NCI-H526 treated with DMSO at 0.1 percent for 48 hours (cell line): ENCODE measurements around the gene CCDC92.
"Not testable (repeated sequence)": the region's sequence is repeated elsewhere in the genome, so short reads cannot be mapped to it uniquely, and the experiment has no call there.

Experiments
- DNase-seq: peaks from one replicate; lab custom pipeline; 2025; lab: John Stamatoyannopoulos, UW

Gene CCDC92

GRCh38 chr12:123936471-123936870, 36.2 kb downstream of the CCDC92 start:
- no peak for DNase-seq

DNA sequence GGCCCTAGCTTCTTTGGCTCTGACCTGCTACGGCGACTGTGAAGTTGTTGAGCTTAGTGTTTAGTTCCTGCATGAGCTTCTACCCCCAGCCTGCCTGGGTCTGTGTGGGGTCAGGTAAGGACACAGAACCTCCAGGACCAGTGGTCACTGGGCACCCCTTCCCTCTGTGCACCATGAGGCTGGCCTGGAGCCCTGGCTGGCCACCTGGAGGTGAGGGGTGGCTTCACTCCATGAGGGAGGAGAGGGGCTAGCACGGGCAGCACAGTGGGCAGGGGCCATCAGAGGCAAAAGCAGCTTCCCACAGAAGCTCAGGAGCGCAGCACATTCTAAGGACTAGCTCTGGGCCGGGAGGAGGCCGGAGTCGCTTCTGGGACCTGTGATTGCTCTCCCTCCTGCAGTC, 36.7 kb downstream of the CCDC92 start:
- DNase-seq = no peak

- DNase-seq = no peak
These were observed 37.8 kb downstream of the CCDC92 start for GRCh38 chr12:123934829-123935228.

- DNase-seq = no peak
These were observed 38.5 kb downstream of the CCDC92 start for GRCh38 chr12:123934016-123934620.

GRCh38 chr12:123933214-123933613, 39.4 kb downstream of the CCDC92 start:
- no peak for DNase-seq

DNA sequence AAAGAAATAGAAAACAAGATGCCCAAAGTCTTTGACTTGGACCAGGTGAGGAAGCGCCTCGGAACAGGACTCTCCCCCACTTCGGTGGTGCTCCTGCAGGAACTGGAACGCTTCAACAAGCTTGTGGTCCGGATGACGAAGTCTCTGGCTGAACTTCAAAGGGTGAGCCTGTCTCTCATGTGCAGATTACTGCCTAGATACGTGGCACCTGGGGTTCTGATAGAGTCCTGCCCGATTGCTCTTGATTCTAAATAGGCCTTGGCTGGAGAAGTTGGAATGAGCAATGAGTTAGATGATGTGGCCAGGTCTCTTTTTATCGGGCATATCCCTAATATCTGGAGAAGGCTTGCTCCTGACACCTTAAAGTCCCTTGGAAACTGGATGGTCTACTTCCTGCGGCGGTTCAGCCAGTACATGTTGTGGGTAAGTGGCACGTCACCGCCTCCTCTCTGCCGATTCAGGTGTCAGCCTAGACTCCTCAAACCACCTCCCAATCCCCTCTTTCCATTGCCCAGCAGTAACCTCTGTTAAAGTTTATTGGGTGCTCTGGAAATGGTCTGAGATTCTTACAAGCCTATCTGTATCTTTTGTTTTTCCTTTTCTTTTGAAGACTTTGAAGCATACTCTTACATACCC, 40.8 kb downstream of the CCDC92 start:
- no peak for DNase-seq

- no peak for DNase-seq
These were observed 42.6 kb downstream of the CCDC92 start for GRCh38 chr12:123929946-123930583.

- no peak for DNase-seq
These were observed 43.7 kb downstream of the CCDC92 start for GRCh38 chr12:123928897-123929296.

- no peak for DNase-seq
These were observed 44.3 kb downstream of the CCDC92 start for GRCh38 chr12:123928274-123928865.

- DNase-seq = no peak
These were observed 48.1 kb downstream of the CCDC92 start for GRCh38 chr12:123924539-123924938.

- DNase-seq = no peak
These were observed 48.7 kb downstream of the CCDC92 start for GRCh38 chr12:123923927-123924326.

DNA sequence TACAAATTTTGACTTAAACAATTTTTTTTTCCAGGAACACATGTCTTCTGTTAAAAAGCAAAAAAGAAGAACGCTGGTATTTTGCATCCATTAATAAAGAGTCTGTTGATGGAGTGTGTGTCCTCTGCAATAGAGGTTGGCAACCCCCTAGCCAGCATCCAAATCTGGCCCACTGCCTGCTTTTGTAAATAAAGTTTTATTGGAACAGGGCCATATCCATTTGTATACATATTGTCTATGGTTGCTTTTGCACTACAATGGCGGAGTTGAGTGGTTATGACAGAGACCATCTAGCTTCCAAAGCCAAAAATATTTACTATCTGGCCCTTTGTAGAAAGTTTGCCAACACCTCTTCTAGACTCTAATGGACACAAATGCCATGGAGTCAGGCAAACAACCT, 49.6 kb downstream of the CCDC92 start:
- DNase-seq = no peak

DNA sequence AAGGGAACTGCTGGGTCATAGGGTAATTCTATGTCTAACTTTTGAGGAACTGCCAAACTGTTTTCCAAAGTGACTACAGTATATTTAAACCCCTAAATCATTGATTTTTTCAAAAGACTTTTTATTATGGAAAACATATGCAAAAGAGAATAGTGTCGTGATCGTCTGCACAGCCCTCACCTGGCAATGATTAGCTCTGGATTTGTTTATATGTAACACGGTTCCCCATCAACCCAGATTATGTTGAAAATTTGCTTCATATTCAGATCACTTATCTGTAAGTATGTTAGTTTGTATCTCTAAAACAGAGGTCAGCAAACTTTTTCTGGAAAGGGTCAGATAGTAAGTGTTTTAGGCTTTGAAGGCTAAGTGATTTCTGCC, 52.7 kb downstream of the CCDC92 start:
- DNase-seq = peak; percentile 51

GRCh38 chr12:123917337-123917850, 55.2 kb downstream of the CCDC92 start:
- no peak for DNase-seq

DNA sequence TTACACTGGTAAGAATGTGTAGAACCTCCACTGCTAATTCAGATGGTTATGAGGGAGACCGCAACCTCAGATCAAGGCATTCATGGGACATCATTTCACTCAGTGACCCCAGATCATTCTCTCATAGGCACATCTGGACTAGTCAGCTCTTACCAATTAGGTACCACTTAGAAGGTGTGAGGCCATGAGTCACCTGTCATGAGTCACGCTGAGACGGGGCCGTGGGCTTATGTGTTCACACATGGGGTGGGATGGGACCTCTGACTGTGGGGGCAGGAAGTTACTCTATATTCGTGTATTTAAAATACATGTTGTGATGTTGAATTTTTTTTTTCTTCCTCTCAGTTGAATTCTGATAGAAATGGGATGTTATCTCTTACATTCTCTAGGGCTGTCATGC, 55.9 kb downstream of the CCDC92 start:
- DNase-seq = no peak

GRCh38 chr12:123914726-123915333, 57.8 kb downstream of the CCDC92 start:
- DNase-seq = no peak

- no peak for DNase-seq
These were observed 59.9 kb downstream of the CCDC92 start for GRCh38 chr12:123912415-123913380.

GRCh38 chr12:123911672-123912409, 60.8 kb downstream of the CCDC92 start:
- not testable (repeated sequence) for DNase-seq

DNA sequence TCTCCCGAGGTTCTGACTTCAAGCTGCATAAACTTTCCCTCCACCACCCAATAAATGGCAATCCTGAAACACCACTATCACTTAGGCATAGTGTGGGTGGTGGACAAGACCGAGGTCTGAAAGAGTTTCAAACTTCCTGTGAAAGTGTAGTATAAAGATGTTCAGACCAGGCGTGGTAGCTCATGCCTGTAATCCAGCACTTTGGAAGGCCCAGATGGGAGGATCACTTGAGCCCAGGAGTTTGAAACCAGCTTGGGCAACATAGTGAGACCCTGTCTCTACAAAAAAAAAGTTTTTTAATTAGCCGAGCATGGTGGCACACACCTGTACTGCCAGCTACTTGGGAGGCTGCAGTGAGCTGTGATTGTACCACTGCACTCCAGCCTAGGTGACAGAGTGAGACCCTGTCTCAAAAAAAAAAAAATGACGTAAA, 61.9 kb downstream of the CCDC92 start:
- no peak for DNase-seq

GRCh38 chr12:123910057-123910456, 62.6 kb downstream of the CCDC92 start:
- DNase-seq = no peak
